Measurements from ENCODE around the gene PSORS1C2.

DNA sequence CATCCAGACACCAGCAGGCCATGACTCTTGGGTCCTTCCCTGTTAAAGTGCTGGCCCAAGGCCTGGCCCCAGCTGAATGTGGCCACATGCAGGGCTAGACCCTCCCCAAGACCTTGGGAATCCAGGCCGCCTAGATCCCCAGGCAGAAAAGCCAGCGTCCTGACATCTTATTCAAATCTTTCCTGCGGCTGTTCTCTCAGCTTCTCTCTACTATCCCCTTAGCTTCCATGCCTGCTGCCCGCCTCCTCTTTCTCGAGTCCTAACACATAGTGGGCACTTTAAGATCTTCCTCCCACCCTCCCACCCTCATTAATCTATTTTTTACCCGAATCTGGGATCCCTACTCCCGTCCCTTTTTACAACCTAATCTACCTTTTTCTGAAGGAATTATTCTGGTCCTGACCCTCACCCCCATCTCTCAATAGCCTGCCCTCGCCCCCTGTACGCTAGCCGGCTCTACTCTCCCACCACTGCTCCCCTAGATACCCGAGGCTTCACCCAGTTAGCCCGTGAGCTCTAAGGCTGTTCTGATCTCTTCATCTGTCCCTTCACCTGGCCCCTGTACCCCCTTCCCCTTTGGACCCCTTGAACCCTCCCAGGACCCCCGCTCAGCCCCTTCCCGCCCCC is 18.8 kb upstream of the PSORS1C2 start, which contains the start of gene CCHCR1:
- TF ChIP-seq, protein P1, sequence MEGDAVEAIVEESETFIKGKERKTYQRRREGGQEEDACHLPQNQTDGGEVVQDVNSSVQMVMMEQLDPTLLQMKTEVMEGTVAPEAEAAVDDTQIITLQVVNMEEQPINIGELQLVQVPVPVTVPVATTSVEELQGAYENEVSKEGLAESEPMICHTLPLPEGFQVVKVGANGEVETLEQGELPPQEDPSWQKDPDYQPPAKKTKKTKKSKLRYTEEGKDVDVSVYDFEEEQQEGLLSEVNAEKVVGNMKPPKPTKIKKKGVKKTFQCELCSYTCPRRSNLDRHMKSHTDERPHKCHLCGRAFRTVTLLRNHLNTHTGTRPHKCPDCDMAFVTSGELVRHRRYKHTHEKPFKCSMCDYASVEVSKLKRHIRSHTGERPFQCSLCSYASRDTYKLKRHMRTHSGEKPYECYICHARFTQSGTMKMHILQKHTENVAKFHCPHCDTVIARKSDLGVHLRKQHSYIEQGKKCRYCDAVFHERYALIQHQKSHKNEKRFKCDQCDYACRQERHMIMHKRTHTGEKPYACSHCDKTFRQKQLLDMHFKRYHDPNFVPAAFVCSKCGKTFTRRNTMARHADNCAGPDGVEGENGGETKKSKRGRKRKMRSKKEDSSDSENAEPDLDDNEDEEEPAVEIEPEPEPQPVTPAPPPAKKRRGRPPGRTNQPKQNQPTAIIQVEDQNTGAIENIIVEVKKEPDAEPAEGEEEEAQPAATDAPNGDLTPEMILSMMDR (IDR thresholded peaks at IDR 0.05): no peak
- no peak for TF ChIP-seq POLR2A (IDR thresholded peaks at IDR 0.05)
